Measurements from ENCODE around the gene GRPEL1. TPM values are rescaled to one million over a fixed set of nuclear protein-coding genes. Genes with fewer than 3 reads are reported as not detected.

The GRPEL1 gene
- total and polyA plus RNA-seq, 2 of the 13 experiments (the other 11 are each of a cell fraction or from before 2014, with no cell fraction given) = 32.3 to 141 TPM

- no peak; the same call in 1 of the 2 replicates for TF ChIP-seq ZNF788 (CRISPR knock-in tag; IDR thresholded peaks at IDR 0.05; ENCODE audit: borderline replicate concordance)
- TF ChIP-seq, protein P1, sequence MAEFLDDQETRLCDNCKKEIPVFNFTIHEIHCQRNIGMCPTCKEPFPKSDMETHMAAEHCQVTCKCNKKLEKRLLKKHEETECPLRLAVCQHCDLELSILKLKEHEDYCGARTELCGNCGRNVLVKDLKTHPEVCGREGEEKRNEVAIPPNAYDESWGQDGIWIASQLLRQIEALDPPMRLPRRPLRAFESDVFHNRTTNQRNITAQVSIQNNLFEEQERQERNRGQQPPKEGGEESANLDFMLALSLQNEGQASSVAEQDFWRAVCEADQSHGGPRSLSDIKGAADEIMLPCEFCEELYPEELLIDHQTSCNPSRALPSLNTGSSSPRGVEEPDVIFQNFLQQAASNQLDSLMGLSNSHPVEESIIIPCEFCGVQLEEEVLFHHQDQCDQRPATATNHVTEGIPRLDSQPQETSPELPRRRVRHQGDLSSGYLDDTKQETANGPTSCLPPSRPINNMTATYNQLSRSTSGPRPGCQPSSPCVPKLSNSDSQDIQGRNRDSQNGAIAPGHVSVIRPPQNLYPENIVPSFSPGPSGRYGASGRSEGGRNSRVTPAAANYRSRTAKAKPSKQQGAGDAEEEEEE (CRISPR knock-in tag; IDR thresholded peaks at IDR 0.05; ENCODE audit: borderline replicate concordance) = no peak
- no peak for TF ChIP-seq PRDM15 (CRISPR knock-in tag; IDR thresholded peaks at IDR 0.05)
- peak; percentile 97 for TF ChIP-seq MTF1 (CRISPR knock-in tag; IDR thresholded peaks at IDR 0.05)
- TF ChIP-seq, protein P2, sequence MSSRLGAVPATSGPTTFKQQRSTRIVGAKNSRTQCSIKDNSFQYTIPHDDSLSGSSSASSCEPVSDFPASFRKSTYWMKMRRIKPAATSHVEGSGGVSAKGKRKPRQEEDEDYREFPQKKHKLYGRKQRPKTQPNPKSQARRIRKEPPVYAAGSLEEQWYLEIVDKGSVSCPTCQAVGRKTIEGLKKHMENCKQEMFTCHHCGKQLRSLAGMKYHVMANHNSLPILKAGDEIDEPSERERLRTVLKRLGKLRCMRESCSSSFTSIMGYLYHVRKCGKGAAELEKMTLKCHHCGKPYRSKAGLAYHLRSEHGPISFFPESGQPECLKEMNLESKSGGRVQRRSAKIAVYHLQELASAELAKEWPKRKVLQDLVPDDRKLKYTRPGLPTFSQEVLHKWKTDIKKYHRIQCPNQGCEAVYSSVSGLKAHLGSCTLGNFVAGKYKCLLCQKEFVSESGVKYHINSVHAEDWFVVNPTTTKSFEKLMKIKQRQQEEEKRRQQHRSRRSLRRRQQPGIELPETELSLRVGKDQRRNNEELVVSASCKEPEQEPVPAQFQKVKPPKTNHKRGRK (CRISPR knock-in tag; IDR thresholded peaks at IDR 0.05) = no peak
- TF ChIP-seq, protein P3, sequence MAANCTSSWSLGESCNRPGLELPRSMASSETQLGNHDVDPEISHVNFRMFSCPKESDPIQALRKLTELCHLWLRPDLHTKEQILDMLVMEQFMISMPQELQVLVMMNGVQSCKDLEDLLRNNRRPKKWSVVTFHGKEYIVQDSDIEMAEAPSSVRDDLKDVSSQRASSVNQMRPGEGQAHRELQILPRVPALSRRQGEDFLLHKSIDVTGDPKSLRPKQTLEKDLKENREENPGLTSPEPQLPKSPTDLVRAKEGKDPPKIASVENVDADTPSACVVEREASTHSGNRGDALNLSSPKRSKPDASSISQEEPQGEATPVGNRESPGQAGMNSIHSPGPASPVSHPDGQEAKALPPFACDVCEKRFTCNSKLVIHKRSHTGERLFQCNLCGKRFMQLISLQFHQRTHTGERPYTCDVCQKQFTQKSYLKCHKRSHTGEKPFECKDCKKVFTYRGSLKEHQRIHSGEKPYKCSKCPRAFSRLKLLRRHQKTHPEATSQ (CRISPR knock-in tag; IDR thresholded peaks at IDR 0.05; ENCODE audit: borderline replicate concordance) = peak; percentile 76; the same call in 1 of the 2 replicates
- peak; percentile 59; the same call in 1 of the 2 replicates for TF ChIP-seq ZGPAT (CRISPR knock-in tag; IDR thresholded peaks at IDR 0.05)
- peak; percentile 59; the same call in 1 of the 2 replicates for TF ChIP-seq ZNF335 (CRISPR knock-in tag; IDR thresholded peaks at IDR 0.05)
- TF ChIP-seq, protein P4, sequence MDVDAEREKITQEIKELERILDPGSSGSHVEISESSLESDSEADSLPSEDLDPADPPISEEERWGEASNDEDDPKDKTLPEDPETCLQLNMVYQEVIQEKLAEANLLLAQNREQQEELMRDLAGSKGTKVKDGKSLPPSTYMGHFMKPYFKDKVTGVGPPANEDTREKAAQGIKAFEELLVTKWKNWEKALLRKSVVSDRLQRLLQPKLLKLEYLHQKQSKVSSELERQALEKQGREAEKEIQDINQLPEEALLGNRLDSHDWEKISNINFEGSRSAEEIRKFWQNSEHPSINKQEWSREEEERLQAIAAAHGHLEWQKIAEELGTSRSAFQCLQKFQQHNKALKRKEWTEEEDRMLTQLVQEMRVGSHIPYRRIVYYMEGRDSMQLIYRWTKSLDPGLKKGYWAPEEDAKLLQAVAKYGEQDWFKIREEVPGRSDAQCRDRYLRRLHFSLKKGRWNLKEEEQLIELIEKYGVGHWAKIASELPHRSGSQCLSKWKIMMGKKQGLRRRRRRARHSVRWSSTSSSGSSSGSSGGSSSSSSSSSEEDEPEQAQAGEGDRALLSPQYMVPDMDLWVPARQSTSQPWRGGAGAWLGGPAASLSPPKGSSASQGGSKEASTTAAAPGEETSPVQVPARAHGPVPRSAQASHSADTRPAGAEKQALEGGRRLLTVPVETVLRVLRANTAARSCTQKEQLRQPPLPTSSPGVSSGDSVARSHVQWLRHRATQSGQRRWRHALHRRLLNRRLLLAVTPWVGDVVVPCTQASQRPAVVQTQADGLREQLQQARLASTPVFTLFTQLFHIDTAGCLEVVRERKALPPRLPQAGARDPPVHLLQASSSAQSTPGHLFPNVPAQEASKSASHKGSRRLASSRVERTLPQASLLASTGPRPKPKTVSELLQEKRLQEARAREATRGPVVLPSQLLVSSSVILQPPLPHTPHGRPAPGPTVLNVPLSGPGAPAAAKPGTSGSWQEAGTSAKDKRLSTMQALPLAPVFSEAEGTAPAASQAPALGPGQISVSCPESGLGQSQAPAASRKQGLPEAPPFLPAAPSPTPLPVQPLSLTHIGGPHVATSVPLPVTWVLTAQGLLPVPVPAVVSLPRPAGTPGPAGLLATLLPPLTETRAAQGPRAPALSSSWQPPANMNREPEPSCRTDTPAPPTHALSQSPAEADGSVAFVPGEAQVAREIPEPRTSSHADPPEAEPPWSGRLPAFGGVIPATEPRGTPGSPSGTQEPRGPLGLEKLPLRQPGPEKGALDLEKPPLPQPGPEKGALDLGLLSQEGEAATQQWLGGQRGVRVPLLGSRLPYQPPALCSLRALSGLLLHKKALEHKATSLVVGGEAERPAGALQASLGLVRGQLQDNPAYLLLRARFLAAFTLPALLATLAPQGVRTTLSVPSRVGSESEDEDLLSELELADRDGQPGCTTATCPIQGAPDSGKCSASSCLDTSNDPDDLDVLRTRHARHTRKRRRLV (CRISPR knock-in tag; IDR thresholded peaks at IDR 0.05) = no peak
- no peak for TF ChIP-seq KLF6 (CRISPR knock-in tag; IDR thresholded peaks at IDR 0.05)
- peak; percentile 74; the same call in 1 of the 2 replicates for TF ChIP-seq ZNF431 (CRISPR knock-in tag; IDR thresholded peaks at IDR 0.05; ENCODE audit: borderline replicate concordance, low read depth)
- TF ChIP-seq MEF2D (CRISPR knock-in tag; IDR thresholded peaks at IDR 0.05) = no peak
Observed at GRCh38 chr4:7103607-7104365, 35.9 kb upstream of the GRPEL1 start (continued).

Data from HepG2 (cell line).